ENCODE data around the gene RBM46.
"Not testable (repeated sequence)": the region's sequence is repeated elsewhere in the genome, so short reads cannot be mapped to it uniquely, and the experiment has no call there.

Gene RBM46

DNA sequence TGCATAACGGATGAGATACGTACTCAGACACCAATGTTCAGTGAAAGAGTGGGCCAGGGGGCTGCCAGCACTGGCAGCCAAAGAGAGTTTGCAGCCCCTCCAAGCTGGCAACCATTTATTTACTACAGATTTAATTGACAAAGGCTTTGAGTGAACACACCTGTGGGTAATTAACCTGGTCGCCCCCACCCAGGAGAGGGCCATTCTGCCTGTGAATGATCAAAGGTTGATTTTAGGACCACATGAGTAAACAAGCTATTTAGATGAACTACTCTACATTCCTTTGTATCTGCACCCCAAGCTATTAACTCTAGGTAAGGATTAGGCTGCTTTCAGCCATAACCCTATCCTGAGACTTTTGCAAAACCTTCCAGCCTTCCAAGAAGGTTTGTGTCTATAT is 55.0 kb downstream of the RBM46 start:
- no peak for DNase-seq (ENCODE audit: low spot score)
- no peak for FAIRE-seq

- no peak for DNase-seq (ENCODE audit: low spot score)
- no peak for FAIRE-seq
Observed at GRCh38 chr4:154836513-154836912, 55.4 kb downstream of the RBM46 start.

- no peak for FAIRE-seq
- no peak for DNase-seq (ENCODE audit: low spot score)
Observed at GRCh38 chr4:154838155-154838554, 57.1 kb downstream of the RBM46 start.

DNA sequence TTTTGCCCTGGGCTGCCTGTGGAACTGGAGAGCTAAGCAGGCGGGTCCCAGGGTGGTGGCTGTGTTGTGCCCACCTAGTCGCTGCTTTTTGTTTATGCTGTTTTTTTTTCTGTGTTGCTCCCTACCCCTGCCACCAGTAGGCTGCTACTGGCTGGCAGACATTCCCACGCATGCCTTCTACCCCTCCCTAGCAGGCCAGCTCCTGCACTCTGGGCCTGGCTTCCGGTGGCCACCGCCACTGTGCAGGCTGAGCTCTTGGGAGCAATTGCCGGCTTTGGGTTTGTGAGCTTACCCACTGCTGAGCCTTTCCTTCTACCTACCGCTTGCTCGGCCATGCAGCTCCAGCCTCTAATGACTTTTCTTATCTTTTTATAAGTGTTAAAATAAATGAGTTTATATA is 57.6 kb downstream of the RBM46 start:
- DNase-seq (ENCODE audit: low spot score) (no peak), FAIRE-seq (no peak)

DNA sequence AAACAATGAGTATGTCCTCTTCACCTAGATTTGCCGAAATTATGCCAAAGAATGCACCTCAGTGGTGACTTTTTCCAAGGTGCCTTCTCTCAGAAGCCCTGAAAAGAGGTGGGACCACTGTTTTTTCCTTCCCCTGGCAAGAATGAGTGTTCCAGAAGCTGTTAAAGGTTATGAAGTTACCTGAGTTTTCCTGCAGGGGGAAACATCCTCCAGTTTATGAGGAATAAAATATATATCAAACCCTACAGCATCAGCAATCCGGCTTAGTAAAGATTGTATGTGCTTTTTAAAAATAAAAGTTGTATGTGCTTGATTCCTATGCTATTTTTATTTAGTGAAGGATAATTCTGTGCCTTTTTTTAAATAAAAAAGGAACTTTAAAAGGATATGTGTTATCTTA is 73.3 kb downstream of the RBM46 start:
- DNase-seq (ENCODE audit: low spot score): no peak
- no peak for FAIRE-seq

DNA sequence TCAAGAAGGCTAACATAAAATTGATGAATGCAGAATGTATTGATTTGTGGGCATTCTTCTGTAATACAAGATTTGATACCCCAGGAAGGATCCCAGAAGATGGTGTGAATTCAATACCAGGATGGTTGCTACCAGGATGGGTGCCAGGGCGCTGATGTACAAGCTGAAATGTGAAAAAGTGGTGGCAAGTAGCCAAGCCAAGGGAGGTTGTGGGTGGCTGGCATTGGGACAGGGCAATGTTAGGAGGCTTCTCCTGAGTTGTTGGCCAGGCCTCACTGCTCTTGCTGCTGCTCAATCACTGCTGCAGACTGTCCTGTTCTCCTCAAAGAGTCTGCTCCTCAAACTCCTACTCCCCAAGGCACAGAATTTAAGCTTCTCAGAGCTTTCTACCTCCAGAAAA is 77.1 kb downstream of the RBM46 start:
- DNase-seq (ENCODE audit: low spot score) (no peak), FAIRE-seq (no peak)

DNA sequence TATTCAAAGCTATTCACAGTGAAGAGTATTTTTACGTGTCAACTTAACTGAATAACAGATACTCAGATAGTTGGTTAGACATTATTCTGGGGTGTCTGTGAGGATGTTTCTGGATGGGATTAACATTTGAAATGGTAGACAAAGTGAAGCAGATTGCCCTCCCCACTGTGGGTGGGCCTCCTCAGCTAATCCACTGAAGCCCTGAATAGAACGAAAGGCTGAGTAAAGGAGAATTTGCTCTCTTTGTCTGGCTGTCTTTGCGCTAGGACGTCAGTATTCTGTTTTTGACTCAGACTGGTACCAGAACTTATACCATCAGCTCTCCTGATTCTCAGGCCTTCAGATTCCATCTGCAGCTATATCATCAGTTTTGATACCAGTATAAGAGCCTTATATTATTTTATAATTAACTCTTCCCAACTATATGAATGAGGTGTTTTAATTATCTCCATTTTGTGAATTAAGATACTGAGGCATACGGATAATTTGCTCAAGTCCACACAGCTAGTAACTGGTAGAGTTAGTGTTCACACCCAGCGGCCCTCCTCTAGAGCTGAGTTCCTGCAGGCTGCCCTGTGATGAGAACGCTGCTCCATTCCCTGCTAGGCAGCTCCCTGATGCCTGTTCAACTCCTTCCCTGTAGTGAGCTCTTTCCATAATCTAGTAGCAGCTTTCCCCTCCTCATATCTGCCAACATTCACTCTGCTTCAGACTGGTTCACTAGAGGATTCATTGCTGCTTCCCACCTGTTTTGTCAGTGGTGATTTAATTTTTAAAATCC is 87.5 kb downstream of the RBM46 start:
- FAIRE-seq (no peak), DNase-seq (ENCODE audit: low spot score) (no peak)

- DNase-seq (ENCODE audit: low spot score): no peak
- no peak for FAIRE-seq
Observed at GRCh38 chr4:154869301-154869700, 88.2 kb downstream of the RBM46 start.

DNA sequence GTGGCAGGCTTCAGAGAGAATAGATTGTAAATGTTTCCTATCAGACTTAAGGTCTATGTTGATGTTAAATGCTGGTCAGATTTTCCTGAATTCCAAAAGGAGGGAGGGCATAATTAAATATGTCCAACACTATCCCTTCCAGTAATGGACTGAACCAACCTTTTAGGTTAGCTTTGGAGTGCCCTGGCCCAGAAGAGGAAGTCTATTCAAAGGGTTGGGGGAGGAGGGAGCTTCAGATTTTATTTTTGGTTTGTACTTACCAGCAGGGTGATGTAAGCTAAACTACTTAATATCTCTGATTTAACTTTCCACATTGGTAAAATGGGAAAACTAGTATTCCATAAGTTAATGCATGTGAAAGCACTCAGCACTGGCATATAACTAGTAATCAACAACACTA is 91.1 kb downstream of the RBM46 start:
- DNase-seq (ENCODE audit: low spot score) (no peak), FAIRE-seq (no peak)

- FAIRE-seq: not testable (repeated sequence)
Observed at GRCh38 chr4:154874049-154874448, 93.0 kb downstream of the RBM46 start.

GRCh38 chr4:154877110-154877760 is 96.2 kb downstream of the RBM46 start:
- no peak for FAIRE-seq

More at GRCh38 chr4:154874049-154874448, 93.0 kb downstream of the RBM46 start:
- DNase-seq (ENCODE audit: low spot score): not testable (repeated sequence)

More at GRCh38 chr4:154877110-154877760, 96.2 kb downstream of the RBM46 start:
- DNase-seq (ENCODE audit: low spot score): no peak
